ENCODE data around the gene OR5M11.
"Not testable (repeated sequence)": the region's sequence is repeated elsewhere in the genome, so short reads cannot be mapped to it uniquely, and the experiment has no call there.

Gene OR5M11

GRCh38 chr11:56543157-56543556, at the start of gene OR5M11:
OR5M11 (minus strand) TSS chr11:56543257; CDS start chr11:56543257, 0 bp downstream.
- no peak for DNase-seq

GRCh38 chr11:56592088-56592717, 49.1 kb upstream of the OR5M11 start:
- DNase-seq = not testable (repeated sequence)

GRCh38 chr11:56577621-56578020, 34.6 kb upstream of the OR5M11 start, which contains the start of gene OR5M10:
OR5M10 (minus strand) TSS chr11:56577721; CDS start chr11:56577721, 0 bp downstream.
- no peak for DNase-seq

GRCh38 chr11:56558574-56558973, 15.5 kb upstream of the OR5M11 start:
- no peak for DNase-seq

- DNase-seq = not testable (repeated sequence)
These were observed 11.6 kb upstream of the OR5M11 start for GRCh38 chr11:56554691-56555090.

- no peak for DNase-seq
These were observed 2.5 kb upstream of the OR5M11 start for GRCh38 chr11:56545531-56545930.

- no peak for DNase-seq
These were observed 682 bp upstream of the OR5M11 start for GRCh38 chr11:56543739-56544138.

- DNase-seq = no peak
These were observed 9.9 kb downstream of the OR5M11 start for GRCh38 chr11:56533054-56533740.

GRCh38 chr11:56531856-56532255, 11.2 kb downstream of the OR5M11 start:
- no peak for DNase-seq

- no peak for DNase-seq
These were observed 21.0 kb downstream of the OR5M11 start for GRCh38 chr11:56522008-56522407.

GRCh38 chr11:56513280-56513679, 29.8 kb downstream of the OR5M11 start:
- no peak for DNase-seq

- no peak for DNase-seq
These were observed 33.6 kb downstream of the OR5M11 start for GRCh38 chr11:56509439-56509838.

- DNase-seq = no peak
These were observed 46.0 kb downstream of the OR5M11 start for GRCh38 chr11:56497010-56497409.

- no peak for DNase-seq
These were observed 47.9 kb downstream of the OR5M11 start for GRCh38 chr11:56495117-56495516.
